Measurements from ENCODE around the gene ZMIZ1.

- TF ChIP-seq POLR2A (IDR thresholded peaks at IDR 0.05): no peak
- TF ChIP-seq, protein P1, sequence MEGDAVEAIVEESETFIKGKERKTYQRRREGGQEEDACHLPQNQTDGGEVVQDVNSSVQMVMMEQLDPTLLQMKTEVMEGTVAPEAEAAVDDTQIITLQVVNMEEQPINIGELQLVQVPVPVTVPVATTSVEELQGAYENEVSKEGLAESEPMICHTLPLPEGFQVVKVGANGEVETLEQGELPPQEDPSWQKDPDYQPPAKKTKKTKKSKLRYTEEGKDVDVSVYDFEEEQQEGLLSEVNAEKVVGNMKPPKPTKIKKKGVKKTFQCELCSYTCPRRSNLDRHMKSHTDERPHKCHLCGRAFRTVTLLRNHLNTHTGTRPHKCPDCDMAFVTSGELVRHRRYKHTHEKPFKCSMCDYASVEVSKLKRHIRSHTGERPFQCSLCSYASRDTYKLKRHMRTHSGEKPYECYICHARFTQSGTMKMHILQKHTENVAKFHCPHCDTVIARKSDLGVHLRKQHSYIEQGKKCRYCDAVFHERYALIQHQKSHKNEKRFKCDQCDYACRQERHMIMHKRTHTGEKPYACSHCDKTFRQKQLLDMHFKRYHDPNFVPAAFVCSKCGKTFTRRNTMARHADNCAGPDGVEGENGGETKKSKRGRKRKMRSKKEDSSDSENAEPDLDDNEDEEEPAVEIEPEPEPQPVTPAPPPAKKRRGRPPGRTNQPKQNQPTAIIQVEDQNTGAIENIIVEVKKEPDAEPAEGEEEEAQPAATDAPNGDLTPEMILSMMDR (IDR thresholded peaks at IDR 0.05): no peak
Measured at GRCh38 chr10:79339266-79339665, 270.5 kb downstream of the ZMIZ1 start.

Data from adrenal gland (tissue), 5 donors.